H1 (cell line): ENCODE data around the gene SUCLG2. TPM values are rescaled to one million over a fixed set of nuclear protein-coding genes. Genes with fewer than 3 reads are reported as not detected.

ENCODE experiments used
- CTCF ChIA-PET: fragments of 300-600 bp; sonication (Branson Sonifier 250); formaldehyde crosslinking; loops from one replicate; lab custom pipeline; 2021; ENCODE audit not compliant: partially characterized antibody; lab: Charles Lee
- POLR2A ChIA-PET: fragments of 300-600 bp; sonication (Branson Sonifier 250); formaldehyde crosslinking; loops from one replicate; lab custom pipeline; 2021; ENCODE audit warnings: inconsistent platforms; ENCODE audit not compliant: partially characterized antibody; lab: Charles Lee
- DNase-seq, 2 experiments: peaks; one replicate each; pipeline versions ENCODE4 v3.0.0 to v3.0.0-alpha.2; 2010 to 2022; ENCODE audit warnings: low spot score in 2 of 2, low read depth in 1 of 2, mixed read lengths in 1 of 2
- FAIRE-seq: peaks from 2 replicates; lab custom pipeline; 2011; peaks lifted over from hg19 to GRCh38; lab: Jason Lieb, UNC
- H2AFZ ChIP-seq: 2 replicates; pipeline ENCODE4 v1.8.1; 2012; ENCODE audit warnings: low read length, inconsistent platforms
- H2AK5ac ChIP-seq: 2 replicates; pipeline ENCODE4 v1.6.1; 2013; ENCODE audit warnings: low read depth, low read length
- H2BK120ac ChIP-seq: replicated peaks from 2 replicates; pipeline ENCODE3; 2013; ENCODE audit warnings: low read depth, low read length, inconsistent platforms
- H2BK12ac ChIP-seq: 2 replicates; pipeline ENCODE4 v1.6.1; 2013; ENCODE audit warnings: low read depth, low read length
- H2BK15ac ChIP-seq: 2 replicates; pipeline ENCODE4 v1.6.1; 2013; ENCODE audit warnings: low read length
- H2BK20ac ChIP-seq: 2 replicates; pipeline ENCODE4 v1.6.1; 2013; ENCODE audit warnings: low read length
- H2BK5ac ChIP-seq: 2 replicates; pipeline ENCODE4 v1.6.1; 2013; ENCODE audit warnings: low read depth, low read length
- H3K14ac ChIP-seq: 2 replicates; pipeline ENCODE4 v1.6.1; 2013; ENCODE audit warnings: inconsistent platforms; ENCODE audit not compliant: insufficient read length
- H3K18ac ChIP-seq: 2 replicates; pipeline ENCODE4 v1.6.1; 2013; ENCODE audit warnings: low read length; ENCODE audit errors: extremely low read depth
- H3K23ac ChIP-seq: 2 replicates; pipeline ENCODE4 v1.6.1; 2013; ENCODE audit warnings: inconsistent platforms; ENCODE audit not compliant: insufficient read length
- H3K23me2 ChIP-seq: 2 replicates; pipeline ENCODE4 v1.6.1; 2013; ENCODE audit warnings: low read depth, low read length
- H3K27ac ChIP-seq: 2 replicates; pipeline ENCODE4 v1.6.1; 2011; ENCODE audit warnings: low read depth, low read length, inconsistent platforms
- H3K27me3 ChIP-seq, 4 experiments: replicated peaks in 1 of 4; 1 replicate in 1 of 4; 2 replicates in 3 of 4; pipeline versions ENCODE4 v1.6.1 to v1.8.1; 2011 to 2013; ENCODE audit warnings: low read length in 3 of 4, mild to moderate bottlenecking in 3 of 4, inconsistent platforms in 2 of 4, mixed read lengths in 2 of 4, moderate library complexity in 1 of 4; ENCODE audit not compliant: control insufficient read depth in 3 of 4, insufficient read depth in 3 of 4; ENCODE audit errors: extremely low read depth in 1 of 4
- H3K36me3 ChIP-seq, 4 experiments: 2 replicates each; pipeline versions ENCODE4 v1.6.1 to v1.8.1; 2011 to 2013; ENCODE audit warnings: mild to moderate bottlenecking in 4 of 4, low read length in 3 of 4, moderate library complexity in 2 of 4, control low read depth in 1 of 4, inconsistent platforms in 1 of 4; ENCODE audit not compliant: insufficient read depth in 4 of 4, control insufficient read depth in 2 of 4
- H3K4ac ChIP-seq: replicated peaks from 2 replicates; pipeline ENCODE3; 2013; ENCODE audit warnings: low read length, low read depth, mixed read lengths, inconsistent platforms; ENCODE audit not compliant: insufficient read length
- H3K4me1 ChIP-seq, 4 experiments: replicated peaks in 1 of 4; 1 replicate in 1 of 4; 2 replicates in 3 of 4; pipeline versions ENCODE4 v1.6.1 to v1.8.1; 2011 to 2013; ENCODE audit warnings: low read length in 3 of 4, inconsistent platforms in 2 of 4, mixed read lengths in 1 of 4; ENCODE audit not compliant: insufficient read depth in 4 of 4, control insufficient read depth in 3 of 4
- H3K4me2 ChIP-seq, 2 experiments: 2 replicates each; pipeline versions ENCODE4 v1.6.1 to v1.8.1; 2011 to 2013; ENCODE audit warnings: low read depth in 2 of 2, low read length in 2 of 2, control low read depth in 1 of 2, inconsistent platforms in 1 of 2, mild to moderate bottlenecking in 1 of 2; ENCODE audit not compliant: insufficient read depth in 1 of 2
- H3K4me3 ChIP-seq, 4 experiments: fragments of 200-600, 300-600 bp in 1 of 4; sonication (generic), shearing (Covaris generic), sonication (Bioruptor Twin) in 1 of 4; 2 replicates each; pipeline versions ENCODE4 v1.5.1 to v1.8.1; 2011 to 2016; ENCODE audit warnings: low read length in 4 of 4, low read depth in 3 of 4, control low read depth in 2 of 4, inconsistent platforms in 2 of 4, mild to moderate bottlenecking in 2 of 4, mixed read lengths in 1 of 4, moderate library complexity in 1 of 4; ENCODE audit not compliant: insufficient read depth in 2 of 4; ENCODE audit errors: extremely low read depth in 1 of 4
- H3K56ac ChIP-seq: replicated peaks from 2 replicates; pipeline ENCODE3; 2013; ENCODE audit warnings: low read depth, mild to moderate bottlenecking, mixed read lengths, low read length, inconsistent platforms; ENCODE audit not compliant: insufficient read length
- H3K79me1 ChIP-seq: 2 replicates; pipeline ENCODE4 v1.6.1; 2013; ENCODE audit warnings: low read depth, low read length, control low read depth
- H3K79me2 ChIP-seq, 2 experiments: 2 replicates each; pipeline versions ENCODE4 v1.6.1 to v1.8.1; 2012 to 2013; ENCODE audit warnings: low read length in 2 of 2, mild to moderate bottlenecking in 2 of 2, inconsistent platforms in 1 of 2; ENCODE audit not compliant: insufficient read depth in 2 of 2, control insufficient read depth in 1 of 2
- H3K9ac ChIP-seq, 4 experiments: replicated peaks in 1 of 4; 1 replicate in 1 of 4; 2 replicates in 3 of 4; pipeline versions ENCODE4 v1.6.1 to v1.8.1; 2011 to 2013; ENCODE audit warnings: low read depth in 3 of 4, low read length in 3 of 4, control low read depth in 2 of 4, mild to moderate bottlenecking in 2 of 4, moderate library complexity in 2 of 4, inconsistent platforms in 1 of 4; ENCODE audit errors: extremely low read depth in 1 of 4
- H3K9me3 ChIP-seq, 2 experiments: 2 replicates each; pipeline versions ENCODE4 v1.6.1 to v1.8.1; 2012 to 2013; ENCODE audit warnings: mild to moderate bottlenecking in 2 of 2, moderate library complexity in 2 of 2, control low read depth in 1 of 2, inconsistent platforms in 1 of 2, low read depth in 1 of 2, low read length in 1 of 2, mixed read lengths in 1 of 2; ENCODE audit not compliant: insufficient read depth in 2 of 2
- H4K20me1 ChIP-seq, 2 experiments: replicated peaks in 1 of 2; 2 replicates each; pipeline versions ENCODE3 to v1.8.1; 2011 to 2013; ENCODE audit warnings: inconsistent platforms in 2 of 2, low read length in 2 of 2, mild to moderate bottlenecking in 1 of 2; ENCODE audit not compliant: insufficient read depth in 2 of 2, control insufficient read depth in 1 of 2
- H4K5ac ChIP-seq: 2 replicates; pipeline ENCODE4 v1.6.1; 2013; ENCODE audit warnings: low read length, low read depth, mixed read lengths, inconsistent platforms; ENCODE audit not compliant: insufficient read length
- H4K8ac ChIP-seq: 2 replicates; pipeline ENCODE4 v1.8.0; 2013; ENCODE audit warnings: mild to moderate bottlenecking, moderate library complexity, low read length, inconsistent platforms; ENCODE audit not compliant: insufficient read depth; ENCODE audit errors: extremely low read depth
- H4K91ac ChIP-seq: replicated peaks from 2 replicates; pipeline ENCODE3; 2013; ENCODE audit warnings: low read length, mixed read lengths, inconsistent platforms; ENCODE audit not compliant: insufficient read length
- KDM4A ChIP-seq: IDR thresholded peaks from one replicate; pipeline ENCODE4 v1.7.1; 2012; ENCODE audit warnings: low read depth, mild to moderate bottlenecking, moderate library complexity, low read length, inconsistent platforms; ENCODE audit not compliant: severe bottlenecking
- SP2 ChIP-seq: IDR thresholded peaks from 2 replicates; pipeline ENCODE4 v1.6.1; 2012; ENCODE audit warnings: mild to moderate bottlenecking, low read length, inconsistent platforms
- polyA plus RNA-seq, 7 experiments: library from polyadenylated mRNA; depleted of rRNA in 3 of 7; stranded (reverse) in 5 of 7; unstranded in 2 of 7; fragments of >200 nt in 5 of 7; fragments of 200-250 nt in 2 of 7; gene quantifications; 1 replicate in 5 of 7; 2 replicates in 1 of 7; 4 replicates in 1 of 7; pipeline versions ENCODE4 v1.2.1 to v1.2.3, GENCODE V29; 2011 to 2013; ENCODE audit warnings: missing spikeins in 2 of 7, mixed read lengths in 2 of 7
- total RNA-seq: library from RNA; stranded (reverse); fragmentation: NEBNext Ultra II Directional; extraction: Animal tissue kit (Norgen Biotek cat#: 25700); gene quantifications from 2 replicates; pipeline ENCODE4 v1.2.1, GENCODE V29; 2021

Gene SUCLG2
- total and polyA plus RNA-seq, 2 of the 8 experiments (the other 6 are each of a cell fraction or from before 2014, with no cell fraction given), result 12.9 to 46.2 TPM

GRCh38 chr3:67635257-67635656 lies 19.2 kb downstream of the SUCLG2 start:
- FAIRE-seq, result no peak
- Histone ChIP-seq H2BK20ac (no peak overlapping the region), H2AK5ac (no peak overlapping the region), H3K79me1 (peaks cover 2% of the 10 kb centered on the region; the same call in 1 of the 2 replicates), H3K4ac (no peak overlapping the region), H3K56ac (no peak overlapping the region), H3K23ac (no peak overlapping the region), H2BK15ac (no peak overlapping the region), H3K23me2 (no peaks in the 10 kb centered on the region), H3K27me3 (no peaks in the 10 kb centered on the region), H3K18ac (no peak overlapping the region), H3K36me3 (no peaks in the 10 kb centered on the region), H4K91ac (no peak overlapping the region), H2BK120ac (no peak overlapping the region), H3K4me1 (peaks cover 0 to 9% (median 5%) of the 10 kb centered on the region in 4 experiments; a peak in 3 of 7 replicates), H3K9ac (no peak overlapping the region), H3K4me2 (no peak overlapping the region), H3K4me3 (no peak overlapping the region), H2BK12ac (no peak overlapping the region), H2AFZ (no peak overlapping the region), H3K79me2 (peaks cover 0 to 9% of the 10 kb centered on the region in 2 experiments; a peak in 1 of 4 replicates), H3K9me3 (no peaks in the 10 kb centered on the region), H3K14ac (no peak overlapping the region), H3K27ac (no peak overlapping the region), H2BK5ac (no peak overlapping the region), H4K20me1 (no peaks in the 10 kb centered on the region), H4K5ac (no peak overlapping the region), H4K8ac (no peak overlapping the region)
- CTCF ChIA-PET, result interaction anchor here (0.9 to 1.2 kb wide), 2 partner anchors 16 to 251 kb away, joined by 3 read pairs; no protein-coding TSS in a partner anchor
- POLR2A ChIA-PET, result no interaction called here
- TF ChIP-seq KDM4A, result no peak
- TF ChIP-seq SP2, result no peak
- no peak for DNase-seq
